ENCODE results near the gene MYO1G. TPM values are rescaled to one million over a fixed set of nuclear protein-coding genes. Genes with fewer than 3 reads are reported as not detected.
"Not testable (repeated sequence)": the region's sequence is repeated elsewhere in the genome, so short reads cannot be mapped to it uniquely, and the experiment has no call there.

MYO1G gene
- 1.3 TPM for total RNA-seq
- long read RNA-seq, partial matches to known transcripts: 2 of 2 reads
- long read RNA-seq, other reads (novel, unspliced or antisense): 0 of 2 reads

- peak; percentile 55 for ATAC-seq
- intact Hi-C loops (cut with micrococcal nuclease): no loop called here
- peak; percentile 63 for DNase-seq
These were observed at the start of gene MYO1G for GRCh38 chr7:44978511-44979366. MYO1G (minus strand) TSS chr7:44979015; CDS start chr7:44978961, 54 bp downstream.

DNA sequence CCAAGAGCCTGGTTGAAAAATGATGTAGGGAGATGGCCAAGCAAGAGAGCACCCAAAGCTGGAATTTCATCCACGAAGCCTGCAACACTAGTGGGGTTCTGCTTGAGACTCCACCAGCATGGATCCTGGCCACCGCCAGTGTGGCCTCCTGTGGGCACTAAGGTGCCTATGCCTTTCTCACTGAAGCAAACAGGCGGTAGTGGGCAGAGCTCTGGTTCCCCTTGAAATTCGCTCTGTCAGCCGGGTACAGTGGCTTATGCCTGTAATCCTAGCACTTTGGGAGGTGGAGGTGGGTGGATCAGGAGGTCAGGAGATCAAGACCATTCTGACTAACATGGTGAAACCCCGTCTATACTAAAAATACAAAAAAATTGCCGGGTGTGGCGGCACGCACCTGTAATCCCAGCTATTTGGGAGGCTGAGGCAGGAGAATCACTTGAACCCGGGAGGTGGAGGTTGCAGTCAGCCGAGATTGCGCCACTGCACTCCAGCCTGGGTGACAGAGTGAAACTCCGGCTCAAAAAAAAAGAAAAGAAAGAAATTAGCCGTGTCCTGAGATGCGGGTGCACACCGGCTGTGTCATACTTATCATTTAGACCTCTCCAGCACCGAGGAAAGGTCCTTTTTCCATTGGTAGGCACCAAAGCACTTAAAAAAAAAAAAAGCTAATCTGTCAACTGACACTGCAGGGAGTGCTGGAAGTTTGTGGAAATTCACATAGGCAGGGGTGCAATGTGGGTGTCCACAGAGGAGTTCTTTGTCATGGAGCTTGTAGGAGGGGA lies 49.5 kb upstream of the MYO1G start:
- intact Hi-C loops (cut with micrococcal nuclease): no loop called here
- ATAC-seq: no peak
- DNase-seq: no peak

DNA sequence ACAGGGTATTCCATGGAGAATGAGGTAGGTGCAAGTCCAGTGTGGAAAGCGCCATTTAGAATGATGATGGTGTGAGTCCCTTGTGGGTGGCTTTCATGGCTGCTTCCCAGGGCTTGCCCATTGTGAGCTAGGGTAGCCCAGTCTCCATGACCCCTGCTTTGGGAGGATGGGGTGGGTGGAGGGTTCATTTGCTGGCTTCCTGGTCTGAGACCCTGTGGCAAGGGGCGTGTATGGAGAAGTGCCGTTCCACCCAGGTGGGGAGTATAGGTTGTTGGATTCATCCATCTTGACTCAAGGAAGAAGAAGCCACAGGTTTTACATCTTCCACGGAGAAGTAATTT lies 48.9 kb upstream of the MYO1G start:
- ATAC-seq (no peak), DNase-seq (no peak)

DNA sequence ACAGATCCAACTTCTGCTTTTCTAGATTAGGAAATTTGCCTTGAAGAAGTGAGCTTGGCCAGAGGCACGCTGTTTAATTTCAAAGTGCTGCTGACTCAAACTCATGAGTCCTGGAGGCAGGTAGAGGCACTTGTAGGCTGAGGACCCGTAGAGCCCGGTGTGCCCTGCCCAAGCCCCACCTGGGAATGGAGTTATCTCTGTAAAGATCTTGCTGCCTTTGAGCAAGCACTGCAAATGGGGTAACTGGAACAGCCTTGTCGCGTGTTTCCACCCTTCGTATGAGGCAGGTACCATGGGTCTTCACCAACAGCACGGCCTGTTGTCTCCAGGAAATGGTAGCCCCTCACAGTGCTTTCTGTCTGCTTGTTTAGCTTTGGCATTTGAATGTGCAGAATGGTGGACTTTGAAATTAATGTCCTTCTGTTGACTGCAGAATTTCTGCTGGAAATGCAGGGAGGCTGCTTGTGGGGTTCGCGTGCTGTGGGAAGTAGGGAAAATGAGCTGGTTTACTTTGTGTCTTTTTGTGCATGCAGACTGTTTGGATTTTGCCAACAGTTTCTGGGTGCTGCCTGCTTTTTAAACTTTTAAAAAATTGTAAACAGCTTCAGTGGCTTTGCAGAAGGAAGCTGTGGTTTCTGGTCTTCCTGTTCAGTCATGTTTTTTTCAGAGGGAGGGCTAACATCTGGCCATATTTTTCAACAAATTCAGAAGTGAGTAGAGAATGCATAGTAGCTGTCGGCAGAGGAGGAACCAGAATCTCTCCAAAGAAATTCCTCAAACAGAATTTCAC lies 48.4 kb upstream of the MYO1G start:
- ATAC-seq (peak; percentile 38), DNase-seq (no peak)
- intact Hi-C loops (cut with micrococcal nuclease): no loop called here

More for the DNA sequence above, 48.9 kb upstream of the MYO1G start:
- intact Hi-C loops (cut with micrococcal nuclease): no loop called here

- ATAC-seq: no peak
- no peak for DNase-seq
- intact Hi-C loops (cut with micrococcal nuclease): no loop called here
These were observed 47.2 kb upstream of the MYO1G start for GRCh38 chr7:45026013-45026412.

GRCh38 chr7:45025473-45025872 lies 46.7 kb upstream of the MYO1G start:
- ATAC-seq; intact Hi-C loops (cut with micrococcal nuclease); DNase-seq: not testable (repeated sequence)

- intact Hi-C loops (cut with micrococcal nuclease): no loop called here
- no peak for DNase-seq
- no peak for ATAC-seq
These were observed 45.4 kb upstream of the MYO1G start for GRCh38 chr7:45024126-45024744.

DNA sequence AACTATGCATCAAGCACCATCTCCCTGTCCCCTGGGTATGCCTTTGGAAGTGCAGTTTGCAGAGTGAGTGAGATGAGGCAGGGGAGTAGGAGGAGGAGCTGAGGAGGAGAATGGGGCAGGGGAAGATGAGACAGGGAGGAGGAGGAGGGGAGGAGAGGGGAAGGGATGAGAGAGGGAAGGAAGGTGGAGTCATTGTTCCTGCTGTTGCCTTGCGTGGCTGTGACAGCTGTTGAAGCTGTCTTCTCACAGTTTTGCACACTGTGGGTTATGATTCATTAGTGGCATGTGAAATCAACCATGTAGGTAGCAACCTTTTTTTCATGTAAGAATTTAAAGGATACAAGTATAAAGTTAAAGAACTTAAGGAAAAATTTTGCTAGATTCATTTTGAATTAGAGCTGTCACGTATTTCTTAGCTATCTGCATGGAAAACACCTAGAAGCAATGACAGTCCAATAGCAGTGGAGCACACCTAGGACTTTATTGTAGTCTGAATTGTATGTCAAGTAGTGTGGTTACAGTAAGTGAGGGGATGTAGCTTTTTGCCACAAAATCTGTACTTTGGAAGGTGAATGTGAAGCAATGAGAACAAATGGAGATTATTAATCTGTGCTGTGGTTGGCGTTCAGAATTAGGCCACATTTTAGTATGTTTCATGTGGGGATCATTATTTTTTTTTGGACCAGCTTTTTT lies 42.9 kb upstream of the MYO1G start:
- intact Hi-C loops (cut with micrococcal nuclease): no loop called here
- no peak for DNase-seq
- ATAC-seq: no peak

DNA sequence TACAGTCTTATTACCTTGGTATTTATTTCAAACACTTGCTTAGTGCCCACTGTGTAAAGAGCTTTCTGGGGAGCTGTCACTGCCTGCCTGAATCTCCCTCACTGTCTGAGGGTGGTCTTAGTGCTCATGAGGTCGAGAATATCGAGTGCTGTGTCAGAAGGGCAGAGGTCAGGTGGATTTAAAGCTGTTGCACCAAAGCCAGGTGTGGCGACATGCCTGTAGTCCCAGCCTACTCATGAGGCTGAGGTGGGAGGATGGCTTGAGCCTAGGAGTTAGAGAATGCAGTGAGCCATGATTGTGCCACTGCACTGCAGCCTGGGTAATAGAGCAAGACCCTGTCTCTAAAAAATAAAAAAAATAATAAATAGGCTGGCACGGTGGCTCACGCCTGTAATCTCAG lies 42.1 kb upstream of the MYO1G start:
- DNase-seq (no peak), ATAC-seq (no peak)
- intact Hi-C loops (cut with micrococcal nuclease): no loop called here

GRCh38 chr7:45017253-45017652 lies 38.4 kb upstream of the MYO1G start:
- intact Hi-C loops (cut with micrococcal nuclease): no loop called here
- no peak for DNase-seq
- no peak for ATAC-seq

DNA sequence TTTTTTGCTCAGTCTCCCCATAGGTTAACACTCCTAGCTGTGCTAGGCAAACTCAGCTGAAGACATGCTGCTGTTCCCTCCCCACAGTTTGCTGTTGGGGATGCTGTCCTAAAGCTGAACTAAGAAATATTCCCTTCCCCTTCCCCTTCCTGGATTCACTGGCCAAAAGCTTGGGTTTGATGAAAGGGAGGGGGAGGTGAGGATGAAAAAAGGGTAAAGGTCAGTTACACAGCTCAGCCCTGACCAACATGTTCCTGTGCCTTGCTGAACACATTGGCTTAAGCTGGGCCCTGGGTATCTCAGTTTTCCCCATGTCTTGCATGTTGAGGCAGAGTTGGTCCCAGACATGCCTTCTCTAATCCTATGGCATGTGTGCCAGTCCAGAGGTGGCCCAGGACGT lies 36.5 kb upstream of the MYO1G start:
- intact Hi-C loops (cut with micrococcal nuclease): no loop called here
- ATAC-seq: no peak
- DNase-seq: no peak

DNA sequence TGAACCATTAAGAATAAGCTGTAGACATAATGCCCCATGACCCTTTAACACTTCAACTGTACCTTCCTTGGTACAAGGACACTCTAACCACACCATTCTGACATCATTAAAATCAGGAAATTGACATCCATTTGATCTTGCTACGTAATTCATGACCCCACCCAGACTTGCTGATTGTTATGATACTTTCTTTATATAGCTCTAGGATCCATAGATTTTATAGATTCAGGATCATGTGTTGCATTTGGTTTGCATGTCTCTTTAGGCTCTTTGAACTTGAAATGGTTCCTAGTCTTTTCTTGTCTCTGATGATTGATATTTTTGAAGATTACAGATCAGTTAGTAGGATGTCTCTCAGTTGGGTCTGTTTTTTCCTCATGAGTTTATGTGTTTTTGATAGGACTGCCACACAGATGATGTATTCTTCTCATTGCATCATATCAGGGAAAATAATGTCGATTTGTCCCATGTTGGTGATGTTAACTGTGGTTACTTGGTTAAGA lies 34.7 kb upstream of the MYO1G start:
- no peak for ATAC-seq
- DNase-seq: no peak
- intact Hi-C loops (cut with micrococcal nuclease): no loop called here

- ATAC-seq (no peak), DNase-seq (no peak)
- intact Hi-C loops (cut with micrococcal nuclease): no loop called here
These were observed 28.9 kb upstream of the MYO1G start for GRCh38 chr7:45007571-45008328.

DNA sequence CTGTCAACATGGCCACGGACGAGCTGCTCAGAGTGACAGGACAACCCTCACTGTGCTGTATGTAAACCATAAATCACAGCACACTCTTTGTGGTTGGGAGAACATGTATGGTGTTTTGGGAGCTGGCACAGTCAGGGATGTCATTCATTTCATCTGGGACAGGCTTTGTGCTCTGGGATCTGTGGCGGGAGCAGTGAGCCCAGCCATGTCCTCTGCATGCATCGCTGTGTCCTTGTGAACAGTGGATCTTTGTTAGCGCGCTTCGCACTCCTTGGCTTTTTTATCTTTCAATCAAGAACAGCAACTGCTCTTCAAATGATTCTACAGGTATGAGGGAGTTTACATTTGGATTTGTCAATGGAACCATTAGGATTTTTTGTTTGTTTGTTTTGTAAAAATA lies 28.3 kb upstream of the MYO1G start:
- DNase-seq (no peak), ATAC-seq (peak; percentile 17)
- intact Hi-C loops (cut with micrococcal nuclease): no loop called here

DNA sequence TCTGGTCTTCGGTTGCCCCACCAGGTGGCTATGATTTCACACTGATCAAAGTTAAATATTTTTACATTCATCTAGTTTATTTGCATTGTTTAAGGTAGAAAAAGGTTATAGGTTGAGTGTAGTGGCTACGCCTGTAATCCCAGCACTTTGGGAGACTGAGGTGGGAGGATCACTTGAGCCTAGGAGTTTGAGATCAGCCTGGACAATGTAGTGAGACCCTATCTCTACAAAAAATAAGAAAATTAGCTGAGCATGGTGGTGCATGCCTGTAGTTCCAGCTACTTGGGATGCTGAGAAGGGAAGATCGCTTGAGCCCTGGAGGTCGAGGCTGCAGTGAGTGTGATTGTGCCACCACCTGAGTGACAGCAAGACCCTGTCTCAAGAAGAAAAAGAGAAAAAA lies 25.0 kb upstream of the MYO1G start:
- intact Hi-C loops (cut with micrococcal nuclease): no loop called here
- ATAC-seq (no peak), DNase-seq (no peak)

- intact Hi-C loops (cut with micrococcal nuclease): no loop called here
- DNase-seq (no peak), ATAC-seq (no peak)
These were observed 23.0 kb upstream of the MYO1G start for GRCh38 chr7:45001826-45002225.

DNA sequence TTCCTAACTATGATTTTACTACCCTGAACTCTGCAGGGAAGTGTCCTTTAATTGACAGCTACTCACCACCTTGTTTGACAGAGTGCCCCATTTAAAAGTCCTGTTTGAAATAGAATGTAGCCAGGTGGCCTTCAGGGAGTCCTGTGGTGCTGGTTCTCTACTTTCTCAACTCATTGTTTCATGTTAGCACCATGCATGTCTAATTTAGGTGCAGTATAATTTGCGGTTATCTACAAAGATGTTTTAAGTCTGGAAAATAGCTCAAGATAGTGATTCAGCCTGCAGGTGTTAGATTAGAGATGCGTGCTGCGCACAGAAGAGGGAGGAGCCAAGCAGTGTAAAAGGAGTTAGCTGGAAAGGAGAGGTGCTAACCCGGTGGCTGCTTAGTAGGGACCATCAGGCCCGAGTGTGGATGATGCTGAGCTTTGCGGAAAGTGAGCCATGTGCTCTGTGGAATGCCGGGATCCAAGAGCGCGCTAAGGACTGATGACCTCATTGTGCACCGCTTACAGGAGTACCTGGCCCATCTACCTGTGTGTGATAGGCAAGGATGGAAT lies 22.4 kb upstream of the MYO1G start:
- ATAC-seq (no peak), DNase-seq (no peak)
- intact Hi-C loops (cut with micrococcal nuclease): no loop called here
